ENCODE results near the gene PDZD11.

DNA sequence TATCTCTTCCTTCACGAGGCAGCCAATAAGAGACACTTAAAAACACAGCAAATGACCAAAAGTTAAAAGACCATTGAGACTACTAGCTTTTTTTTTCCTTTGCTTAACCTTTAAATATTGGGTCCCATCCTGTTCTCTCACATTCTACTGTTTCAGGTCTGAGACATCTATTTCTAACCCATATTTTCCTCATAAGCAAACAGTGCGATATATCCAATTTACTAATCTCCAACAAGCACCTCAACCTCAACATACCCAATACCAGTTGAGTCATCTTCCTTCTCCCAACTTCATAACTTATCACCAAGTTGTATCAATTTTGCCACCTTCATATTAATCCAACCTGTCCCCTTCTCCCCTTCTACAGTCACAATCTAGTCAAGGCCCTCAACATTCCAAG is 48.2 kb downstream of the PDZD11 start:
- TF ChIP-seq, protein P1, sequence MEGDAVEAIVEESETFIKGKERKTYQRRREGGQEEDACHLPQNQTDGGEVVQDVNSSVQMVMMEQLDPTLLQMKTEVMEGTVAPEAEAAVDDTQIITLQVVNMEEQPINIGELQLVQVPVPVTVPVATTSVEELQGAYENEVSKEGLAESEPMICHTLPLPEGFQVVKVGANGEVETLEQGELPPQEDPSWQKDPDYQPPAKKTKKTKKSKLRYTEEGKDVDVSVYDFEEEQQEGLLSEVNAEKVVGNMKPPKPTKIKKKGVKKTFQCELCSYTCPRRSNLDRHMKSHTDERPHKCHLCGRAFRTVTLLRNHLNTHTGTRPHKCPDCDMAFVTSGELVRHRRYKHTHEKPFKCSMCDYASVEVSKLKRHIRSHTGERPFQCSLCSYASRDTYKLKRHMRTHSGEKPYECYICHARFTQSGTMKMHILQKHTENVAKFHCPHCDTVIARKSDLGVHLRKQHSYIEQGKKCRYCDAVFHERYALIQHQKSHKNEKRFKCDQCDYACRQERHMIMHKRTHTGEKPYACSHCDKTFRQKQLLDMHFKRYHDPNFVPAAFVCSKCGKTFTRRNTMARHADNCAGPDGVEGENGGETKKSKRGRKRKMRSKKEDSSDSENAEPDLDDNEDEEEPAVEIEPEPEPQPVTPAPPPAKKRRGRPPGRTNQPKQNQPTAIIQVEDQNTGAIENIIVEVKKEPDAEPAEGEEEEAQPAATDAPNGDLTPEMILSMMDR (IDR thresholded peaks at IDR 0.05) = no peak
- TF ChIP-seq POLR2AphosphoS5 (IDR thresholded peaks at IDR 0.05; ENCODE audit: low read depth, low read length) (no peak), TCF7L2 (IDR thresholded peaks at IDR 0.05; ENCODE audit: low read depth, low read length) (no peak), SIN3A (IDR thresholded peaks at IDR 0.05; ENCODE audit: borderline replicate concordance, insufficient read depth, low read depth, low read length) (no peak)
- TF ChIP-seq, protein P2, sequence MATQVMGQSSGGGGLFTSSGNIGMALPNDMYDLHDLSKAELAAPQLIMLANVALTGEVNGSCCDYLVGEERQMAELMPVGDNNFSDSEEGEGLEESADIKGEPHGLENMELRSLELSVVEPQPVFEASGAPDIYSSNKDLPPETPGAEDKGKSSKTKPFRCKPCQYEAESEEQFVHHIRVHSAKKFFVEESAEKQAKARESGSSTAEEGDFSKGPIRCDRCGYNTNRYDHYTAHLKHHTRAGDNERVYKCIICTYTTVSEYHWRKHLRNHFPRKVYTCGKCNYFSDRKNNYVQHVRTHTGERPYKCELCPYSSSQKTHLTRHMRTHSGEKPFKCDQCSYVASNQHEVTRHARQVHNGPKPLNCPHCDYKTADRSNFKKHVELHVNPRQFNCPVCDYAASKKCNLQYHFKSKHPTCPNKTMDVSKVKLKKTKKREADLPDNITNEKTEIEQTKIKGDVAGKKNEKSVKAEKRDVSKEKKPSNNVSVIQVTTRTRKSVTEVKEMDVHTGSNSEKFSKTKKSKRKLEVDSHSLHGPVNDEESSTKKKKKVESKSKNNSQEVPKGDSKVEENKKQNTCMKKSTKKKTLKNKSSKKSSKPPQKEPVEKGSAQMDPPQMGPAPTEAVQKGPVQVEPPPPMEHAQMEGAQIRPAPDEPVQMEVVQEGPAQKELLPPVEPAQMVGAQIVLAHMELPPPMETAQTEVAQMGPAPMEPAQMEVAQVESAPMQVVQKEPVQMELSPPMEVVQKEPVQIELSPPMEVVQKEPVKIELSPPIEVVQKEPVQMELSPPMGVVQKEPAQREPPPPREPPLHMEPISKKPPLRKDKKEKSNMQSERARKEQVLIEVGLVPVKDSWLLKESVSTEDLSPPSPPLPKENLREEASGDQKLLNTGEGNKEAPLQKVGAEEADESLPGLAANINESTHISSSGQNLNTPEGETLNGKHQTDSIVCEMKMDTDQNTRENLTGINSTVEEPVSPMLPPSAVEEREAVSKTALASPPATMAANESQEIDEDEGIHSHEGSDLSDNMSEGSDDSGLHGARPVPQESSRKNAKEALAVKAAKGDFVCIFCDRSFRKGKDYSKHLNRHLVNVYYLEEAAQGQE (IDR thresholded peaks at IDR 0.05; ENCODE audit: insufficient read depth in 1 of 2, low read depth in 2 of 2, low read length in 1 of 2) = no peak

Measured in Panc1 (cell line).